ENCODE measurements around the gene KIFC1.

Gene KIFC1

DNA sequence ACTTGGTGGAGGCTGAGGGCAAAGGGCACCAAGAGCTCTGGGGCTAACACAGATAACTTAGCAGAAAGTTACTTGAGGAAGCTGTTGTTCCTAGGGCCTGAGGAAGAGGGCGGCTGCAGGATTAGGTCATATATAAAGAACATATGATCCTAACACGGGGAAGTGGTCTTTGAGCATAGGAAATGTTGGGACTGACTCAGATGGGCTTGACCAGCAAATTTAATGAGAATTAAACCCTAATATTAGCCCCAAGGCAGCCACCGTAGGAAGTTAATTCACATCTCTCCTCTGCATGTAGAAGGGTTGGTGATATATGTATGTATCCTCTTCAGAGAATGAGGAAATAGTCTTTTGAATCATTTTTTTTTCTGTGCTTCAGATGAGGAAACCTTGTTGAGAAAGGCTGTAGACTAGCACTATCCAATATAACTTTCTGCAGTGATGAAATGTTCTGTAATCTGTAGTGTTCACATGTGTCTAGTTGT, 53.5 kb downstream of the KIFC1 start:
- Histone ChIP-seq H3K4me3 (no peak overlapping the region), H3K9me3 (ENCODE audit: low read depth, low read length) (no peaks in the 10 kb centered on the region), H3K27ac (no peak overlapping the region), H3K9ac (ENCODE audit: insufficient read length) (no peak overlapping the region), H3K36me3 (ENCODE audit: insufficient read depth, low read length) (peaks cover 7% of the 10 kb centered on the region; the same call in 1 of the 2 replicates)
- TF ChIP-seq EZH2 (IDR thresholded peaks at IDR 0.05) (no peak), FOXP2 (optimal IDR thresholded peaks at IDR 0.05; ENCODE audit: control extremely low read depth, extremely low read length, insufficient read depth) (no peak), POLR2AphosphoS5 (IDR thresholded peaks at IDR 0.05; ENCODE audit: borderline replicate concordance, low read depth, low read length) (no peak)
- no peak for DNase-seq (ENCODE audit: low read depth, low spot score)

GRCh38 chr6:33446356-33446755, 54.7 kb downstream of the KIFC1 start:
- no peaks in the 10 kb centered on the region for H3K9me3 ChIP-seq (ENCODE audit: low read depth, low read length)
- DNase-seq (ENCODE audit: low read depth, low spot score) = no peak
- TF ChIP-seq FOXP2 (optimal IDR thresholded peaks at IDR 0.05; ENCODE audit: control extremely low read depth, extremely low read length, insufficient read depth) = no peak
- no peak for TF ChIP-seq EZH2 (IDR thresholded peaks at IDR 0.05)
- TF ChIP-seq POLR2AphosphoS5 (IDR thresholded peaks at IDR 0.05; ENCODE audit: borderline replicate concordance, low read depth, low read length) = no peak
- no peak overlapping the region for H3K27ac ChIP-seq
- no peak overlapping the region for H3K4me3 ChIP-seq
- H3K36me3 ChIP-seq (ENCODE audit: insufficient read depth, low read length) = peaks cover 7% of the 10 kb centered on the region; the same call in 1 of the 2 replicates
- H3K9ac ChIP-seq (ENCODE audit: insufficient read length) = no peak overlapping the region

DNA sequence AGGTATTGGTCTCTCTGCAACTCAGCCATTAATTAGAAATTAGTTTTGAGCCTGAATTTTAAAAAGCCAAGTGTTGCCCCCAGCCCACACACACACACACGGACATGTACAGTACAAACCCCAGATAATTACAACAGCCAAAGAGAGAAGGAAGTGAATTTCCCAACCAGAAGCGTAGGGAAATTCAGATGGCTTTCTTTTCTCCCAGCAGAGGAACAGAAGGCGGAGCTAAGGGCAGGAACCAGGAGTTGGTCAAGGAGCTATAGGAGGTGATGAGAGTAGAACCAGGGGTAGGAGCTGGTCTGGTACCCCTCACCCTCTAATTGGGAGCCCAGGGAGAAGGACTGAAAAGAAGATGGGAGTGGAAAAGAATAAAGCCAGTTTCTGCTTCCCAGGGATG, 58.8 kb downstream of the KIFC1 start:
- DNase-seq (ENCODE audit: low read depth, low spot score) = no peak
- Histone ChIP-seq H3K9me3 (ENCODE audit: low read depth, low read length) (no peaks in the 10 kb centered on the region), H3K36me3 (ENCODE audit: insufficient read depth, low read length) (no peaks in the 10 kb centered on the region; the same call in 1 of the 2 replicates), H3K4me3 (no peak overlapping the region), H3K27ac (peak overlapping the region; percentile 71; the same call in 1 of the 2 replicates), H3K9ac (ENCODE audit: insufficient read length) (no peak overlapping the region)
- no peak for TF ChIP-seq POLR2AphosphoS5 (IDR thresholded peaks at IDR 0.05; ENCODE audit: borderline replicate concordance, low read depth, low read length)
- TF ChIP-seq FOXP2 (optimal IDR thresholded peaks at IDR 0.05; ENCODE audit: control extremely low read depth, extremely low read length, insufficient read depth) = no peak
- no peak for TF ChIP-seq EZH2 (IDR thresholded peaks at IDR 0.05)

DNA sequence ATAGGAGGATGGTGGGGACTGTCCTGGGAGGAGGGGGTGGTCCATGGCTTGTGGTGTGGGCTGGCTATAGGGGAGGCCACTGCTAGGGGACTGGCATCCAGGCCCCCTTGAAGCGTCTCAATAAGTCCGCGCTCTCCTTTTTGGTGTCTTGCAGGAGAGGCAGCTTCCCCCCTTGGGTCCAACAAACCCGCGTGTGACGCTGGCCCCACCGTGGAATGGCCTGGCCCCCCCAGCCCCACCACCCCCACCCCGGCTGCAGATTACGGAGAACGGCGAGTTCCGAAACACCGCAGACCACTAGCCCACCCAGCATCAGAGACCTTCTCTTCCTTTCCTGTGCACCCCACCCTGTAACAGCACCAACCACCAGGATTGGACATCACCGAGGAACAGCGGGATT, 60.0 kb downstream of the KIFC1 start:
- no peak overlapping the region for H3K9ac ChIP-seq (ENCODE audit: insufficient read length)
- DNase-seq (ENCODE audit: low read depth, low spot score) = no peak

DNA sequence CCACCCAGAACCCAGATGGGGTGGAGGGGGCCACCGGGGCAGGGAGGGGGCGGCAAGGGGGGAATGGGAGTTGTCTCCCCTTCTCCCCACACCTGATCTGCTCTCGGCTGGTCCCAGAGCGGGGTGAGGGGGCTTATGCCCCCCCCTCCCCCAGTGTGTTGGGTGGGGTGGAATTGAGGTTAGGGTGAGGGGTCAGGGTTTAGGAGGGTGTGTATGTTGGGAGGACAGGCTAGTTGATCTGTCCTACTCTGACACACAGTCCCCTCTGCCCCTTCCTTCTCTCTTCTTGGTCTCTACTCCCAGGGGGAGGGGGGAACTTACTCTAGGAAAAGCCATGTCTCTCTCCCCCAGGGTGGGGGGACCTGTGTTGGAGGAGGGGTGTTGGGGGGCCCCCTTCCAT, 60.9 kb downstream of the KIFC1 start:
- no peak overlapping the region for H3K4me3 ChIP-seq
- no peak overlapping the region for H3K27ac ChIP-seq
- no peak overlapping the region for H3K9ac ChIP-seq (ENCODE audit: insufficient read length)
- peaks cover 11% of the 10 kb centered on the region; the same call in 1 of the 2 replicates for H3K36me3 ChIP-seq (ENCODE audit: insufficient read depth, low read length)
- TF ChIP-seq EZH2 (IDR thresholded peaks at IDR 0.05) = no peak
- no peak for TF ChIP-seq POLR2AphosphoS5 (IDR thresholded peaks at IDR 0.05; ENCODE audit: borderline replicate concordance, low read depth, low read length)
- no peak for TF ChIP-seq FOXP2 (optimal IDR thresholded peaks at IDR 0.05; ENCODE audit: control extremely low read depth, extremely low read length, insufficient read depth)
- no peak for DNase-seq (ENCODE audit: low read depth, low spot score)
- H3K9me3 ChIP-seq (ENCODE audit: low read depth, low read length) = no peaks in the 10 kb centered on the region

More for the DNA sequence above, 60.0 kb downstream of the KIFC1 start:
- Histone ChIP-seq H3K4me3 (no peak overlapping the region), H3K27ac (no peak overlapping the region), H3K9me3 (ENCODE audit: low read depth, low read length) (no peaks in the 10 kb centered on the region), H3K36me3 (ENCODE audit: insufficient read depth, low read length) (peaks cover 10% of the 10 kb centered on the region; the same call in 1 of the 2 replicates)
- TF ChIP-seq POLR2AphosphoS5 (IDR thresholded peaks at IDR 0.05; ENCODE audit: borderline replicate concordance, low read depth, low read length) = no peak
- no peak for TF ChIP-seq EZH2 (IDR thresholded peaks at IDR 0.05)
- TF ChIP-seq FOXP2 (optimal IDR thresholded peaks at IDR 0.05; ENCODE audit: control extremely low read depth, extremely low read length, insufficient read depth) = no peak

DNA sequence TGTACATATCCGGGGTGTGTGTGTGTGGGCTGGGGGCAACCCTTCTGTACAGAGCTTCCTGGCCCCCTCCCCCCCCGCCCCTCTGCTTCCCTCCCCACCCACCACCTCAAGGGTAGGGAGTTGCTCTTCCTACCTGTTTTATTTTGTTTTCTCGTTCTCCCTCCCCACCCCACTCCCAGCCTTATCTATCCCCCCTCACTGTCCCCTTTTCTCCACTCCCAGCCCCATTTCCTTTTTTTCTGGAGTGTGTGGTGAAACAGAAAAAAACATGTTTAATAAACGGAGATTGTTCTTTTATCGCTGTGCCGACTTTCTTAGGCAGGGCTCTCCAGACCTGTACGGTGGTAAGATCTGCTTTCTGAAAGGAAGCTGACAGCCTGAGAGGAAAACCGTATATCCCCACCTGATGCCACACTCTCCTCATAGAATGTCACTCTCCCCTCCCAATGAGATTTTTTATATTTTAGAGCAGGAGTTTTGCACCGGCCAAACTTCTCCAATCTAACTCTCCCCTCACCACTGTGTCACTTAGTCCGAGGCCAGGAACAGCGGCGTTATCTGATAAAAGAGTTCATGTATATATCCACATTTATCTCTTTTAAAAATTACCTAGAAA, 61.9 kb downstream of the KIFC1 start:
- TF ChIP-seq POLR2AphosphoS5 (IDR thresholded peaks at IDR 0.05; ENCODE audit: borderline replicate concordance, low read depth, low read length) (no peak), FOXP2 (optimal IDR thresholded peaks at IDR 0.05; ENCODE audit: control extremely low read depth, extremely low read length, insufficient read depth) (no peak), EZH2 (IDR thresholded peaks at IDR 0.05) (no peak)
- Histone ChIP-seq H3K9me3 (ENCODE audit: low read depth, low read length) (no peaks in the 10 kb centered on the region), H3K36me3 (ENCODE audit: insufficient read depth, low read length) (peaks cover 11% of the 10 kb centered on the region; the same call in 1 of the 2 replicates), H3K27ac (peak overlapping the region; percentile 57; the same call in 1 of the 2 replicates), H3K9ac (ENCODE audit: insufficient read length) (peak overlapping the region; percentile 78), H3K4me3 (peak overlapping the region; percentile 96)
- no peak for DNase-seq (ENCODE audit: low read depth, low spot score)

GRCh38 chr6:33454009-33454946, 62.7 kb downstream of the KIFC1 start, which contains the start of gene ZBTB9:
Gene ZBTB9 (plus strand): TSS chr6:33454576. CDS start chr6:33455101, 525 bp downstream.
- peak; percentile 60 for DNase-seq (ENCODE audit: low read depth, low spot score)
- no peaks in the 10 kb centered on the region for H3K9me3 ChIP-seq (ENCODE audit: low read depth, low read length)
- H3K9ac ChIP-seq (ENCODE audit: insufficient read length) = peak within 1 kb of the TSS; percentile 78
- TF ChIP-seq FOXP2 (optimal IDR thresholded peaks at IDR 0.05; ENCODE audit: control extremely low read depth, extremely low read length, insufficient read depth) (no peak), POLR2AphosphoS5 (IDR thresholded peaks at IDR 0.05; ENCODE audit: borderline replicate concordance, low read depth, low read length) (peak; percentile 98)
- H3K36me3 ChIP-seq (ENCODE audit: insufficient read depth, low read length) = peaks cover 11% of the 10 kb centered on the region; the same call in 1 of the 2 replicates
- peak within 1 kb of the TSS; percentile 57; the same call in 1 of the 2 replicates for H3K27ac ChIP-seq
- H3K4me3 ChIP-seq = peak within 1 kb of the TSS; percentile 96

GRCh38 chr6:33455051-33455450, 63.4 kb downstream of the KIFC1 start:
- Histone ChIP-seq H3K4me3 (peak overlapping the region; percentile 96), H3K36me3 (ENCODE audit: insufficient read depth, low read length) (peaks cover 11% of the 10 kb centered on the region; the same call in 1 of the 2 replicates), H3K9me3 (ENCODE audit: low read depth, low read length) (no peaks in the 10 kb centered on the region), H3K9ac (ENCODE audit: insufficient read length) (peak overlapping the region; percentile 78), H3K27ac (no peak overlapping the region)
- DNase-seq (ENCODE audit: low read depth, low spot score) = no peak
- TF ChIP-seq FOXP2 (optimal IDR thresholded peaks at IDR 0.05; ENCODE audit: control extremely low read depth, extremely low read length, insufficient read depth) = no peak
- TF ChIP-seq EZH2 (IDR thresholded peaks at IDR 0.05) = no peak
- no peak for TF ChIP-seq POLR2AphosphoS5 (IDR thresholded peaks at IDR 0.05; ENCODE audit: borderline replicate concordance, low read depth, low read length)
